ENCODE measurements around the gene RELB.
A peak's percentile ranks its signal among the peaks of the same experiment; 100 is the strongest.

GRCh38 chr19:45079063-45079910 is 78.0 kb downstream of the RELB start, which contains the start of gene GEMIN7:
- TF ChIP-seq, protein P1, sequence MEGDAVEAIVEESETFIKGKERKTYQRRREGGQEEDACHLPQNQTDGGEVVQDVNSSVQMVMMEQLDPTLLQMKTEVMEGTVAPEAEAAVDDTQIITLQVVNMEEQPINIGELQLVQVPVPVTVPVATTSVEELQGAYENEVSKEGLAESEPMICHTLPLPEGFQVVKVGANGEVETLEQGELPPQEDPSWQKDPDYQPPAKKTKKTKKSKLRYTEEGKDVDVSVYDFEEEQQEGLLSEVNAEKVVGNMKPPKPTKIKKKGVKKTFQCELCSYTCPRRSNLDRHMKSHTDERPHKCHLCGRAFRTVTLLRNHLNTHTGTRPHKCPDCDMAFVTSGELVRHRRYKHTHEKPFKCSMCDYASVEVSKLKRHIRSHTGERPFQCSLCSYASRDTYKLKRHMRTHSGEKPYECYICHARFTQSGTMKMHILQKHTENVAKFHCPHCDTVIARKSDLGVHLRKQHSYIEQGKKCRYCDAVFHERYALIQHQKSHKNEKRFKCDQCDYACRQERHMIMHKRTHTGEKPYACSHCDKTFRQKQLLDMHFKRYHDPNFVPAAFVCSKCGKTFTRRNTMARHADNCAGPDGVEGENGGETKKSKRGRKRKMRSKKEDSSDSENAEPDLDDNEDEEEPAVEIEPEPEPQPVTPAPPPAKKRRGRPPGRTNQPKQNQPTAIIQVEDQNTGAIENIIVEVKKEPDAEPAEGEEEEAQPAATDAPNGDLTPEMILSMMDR (IDR thresholded peaks at IDR 0.05) = peak in 1 of 3 experiments; percentile 25
- no peak for TF ChIP-seq POLR2A (IDR thresholded peaks at IDR 0.05)
